Neural progenitor cell (in vitro differentiated cells): ENCODE data around the gene CD151. TPM values are rescaled to one million over a fixed set of nuclear protein-coding genes. Genes with fewer than 3 reads are reported as not detected.
A peak's percentile ranks its signal among the peaks of the same experiment; 100 is the strongest.

Experiments
- DNase-seq: peaks from one replicate; pipeline ENCODE4 v3.0.0-alpha.2; 2016; ENCODE audit warnings: low spot score
- H2AFZ ChIP-seq: fragments of 200-600 bp; sonication (generic); replicated peaks from 2 replicates; pipeline ENCODE4 v1.6.1; 2016; ENCODE audit warnings: antibody characterized with exemption
- H3F3A ChIP-seq: fragments of 200-600 bp; sonication (generic); 2 replicates; pipeline ENCODE4 v1.6.1; 2016; ENCODE audit warnings: antibody characterized with exemption, low read depth
- H3K27ac ChIP-seq: fragments of 200-600 bp; sonication (generic); 2 replicates; pipeline ENCODE4 v1.5.1; 2016; ENCODE audit warnings: mild to moderate bottlenecking
- H3K27me3 ChIP-seq: fragments of 200-600 bp; sonication (generic); 2 replicates; pipeline ENCODE4 v1.6.1; 2016; ENCODE audit warnings: mild to moderate bottlenecking, moderate library complexity
- H3K36me3 ChIP-seq: fragments of 200-600 bp; sonication (generic); 2 replicates; pipeline ENCODE4 v1.5.1; 2016
- H3K4me1 ChIP-seq: fragments of 200-600 bp; sonication (generic); 2 replicates; pipeline ENCODE4 v1.6.1; 2016; ENCODE audit warnings: mixed run types
- H3K4me2 ChIP-seq: fragments of 200-600 bp; sonication (generic); 2 replicates; pipeline ENCODE4 v1.6.1; 2016
- H3K4me3 ChIP-seq: fragments of 200-600 bp; sonication (generic); 2 replicates; pipeline ENCODE4 v1.5.1; 2016
- H3K79me2 ChIP-seq: fragments of 200-600 bp; sonication (generic); 2 replicates; pipeline ENCODE4 v1.6.1; 2016; ENCODE audit warnings: low read depth
- H3K9ac ChIP-seq: fragments of 200-600 bp; sonication (generic); 2 replicates; pipeline ENCODE4 v1.6.1; 2016
- H3K9me3 ChIP-seq: fragments of 200-600 bp; sonication (generic); 2 replicates; pipeline ENCODE4 v1.5.1; 2016; ENCODE audit warnings: low read depth
- H4K20me1 ChIP-seq: fragments of 200-600 bp; sonication (generic); 2 replicates; pipeline ENCODE4 v1.6.1; 2016; ENCODE audit warnings: low read depth
- H3K27ac Mint-ChIP-seq: 3 replicates; pipeline ENCODE4 v1.8.0; 2021; ENCODE audit warnings: mixed read lengths
- H3K27me3 Mint-ChIP-seq: 2 replicates; pipeline ENCODE4 v1.8.0; 2022; ENCODE audit warnings: low read depth, mild to moderate bottlenecking, inconsistent platforms, moderate library complexity, mixed read lengths; ENCODE audit not compliant: insufficient read depth
- H3K36me3 Mint-ChIP-seq: 3 replicates; pipeline ENCODE4 v1.8.0; 2021; ENCODE audit warnings: mixed read lengths
- H3K4me1 Mint-ChIP-seq: 3 replicates; pipeline ENCODE4 v1.8.0; 2021; ENCODE audit warnings: mixed read lengths
- H3K4me3 Mint-ChIP-seq: 3 replicates; pipeline ENCODE4 v1.8.0; 2021; ENCODE audit warnings: mild to moderate bottlenecking, moderate library complexity, mixed read lengths
- H3K9me3 Mint-ChIP-seq: 3 replicates; pipeline ENCODE4 v1.8.0; 2020; ENCODE audit warnings: mixed read lengths
- CTCF ChIP-seq: fragments of 200-600 bp; sonication (generic); IDR thresholded peaks from 2 replicates; pipeline ENCODE4 v1.5.1; 2017; ENCODE audit warnings: antibody characterized with exemption, mild to moderate bottlenecking
- EZH2 ChIP-seq: fragments of 200-600 bp; sonication (generic); IDR thresholded peaks from 2 replicates; pipeline ENCODE4 v1.6.1; 2017; ENCODE audit warnings: antibody characterized with exemption, mild to moderate bottlenecking, moderate library complexity
- EZH2phosphoT487 ChIP-seq: fragments of 200-600 bp; sonication (generic); IDR thresholded peaks from 2 replicates; pipeline ENCODE4 v1.6.1; 2017; ENCODE audit warnings: antibody characterized with exemption
- total RNA-seq: library from RNA; depleted of rRNA; stranded (reverse); fragments of >200 nt; gene quantifications from 2 replicates; pipeline ENCODE4 v1.2.3, GENCODE V29; 2015; ENCODE audit warnings: low replicate concordance

CD151 gene
- total RNA-seq, 1 donor from 2014 or later, result 37.4 TPM

- peaks cover 45% of the 10 kb centered on the region for H3F3A ChIP-seq
- Mint-ChIP-seq H3K27ac (no peak overlapping the region), H3K27me3 (peaks cover 27% of the 10 kb centered on the region), H3K36me3 (no peaks in the 10 kb centered on the region), H3K9me3 (no peaks in the 10 kb centered on the region), H3K4me3 (peak overlapping the region; percentile 85), H3K4me1 (peaks cover 31% of the 10 kb centered on the region)
- peaks cover 70% of the 10 kb centered on the region for H4K20me1 ChIP-seq
- H3K9ac ChIP-seq, result peak overlapping the region; percentile 56
- peak; percentile 67 for DNase-seq
- no peak for TF ChIP-seq EZH2phosphoT487
- TF ChIP-seq CTCF, result no peak
- TF ChIP-seq EZH2, result no peak
- H3K4me1 ChIP-seq, result peaks cover 40% of the 10 kb centered on the region
- peak overlapping the region; percentile 87 for H3K4me3 ChIP-seq
- no peaks in the 10 kb centered on the region for H3K36me3 ChIP-seq
- H3K27ac ChIP-seq, result no peak overlapping the region
- no peaks in the 10 kb centered on the region for H3K79me2 ChIP-seq
- H2AFZ ChIP-seq, result no peak overlapping the region
- peak overlapping the region; percentile 80 for H3K4me2 ChIP-seq
- H3K27me3 ChIP-seq, result peaks cover 42% of the 10 kb centered on the region
- H3K9me3 ChIP-seq, result no peaks in the 10 kb centered on the region
These were observed 501 bp downstream of the CD151 start for GRCh38 chr11:833114-833791.

- Histone ChIP-seq H4K20me1 (peaks cover 69% of the 10 kb centered on the region), H3K27me3 (peaks cover 36% of the 10 kb centered on the region), H3K4me1 (peaks cover 34% of the 10 kb centered on the region), H3K79me2 (no peaks in the 10 kb centered on the region), H3F3A (peaks cover 45% of the 10 kb centered on the region), H3K27ac (no peak overlapping the region), H3K4me3 (peak overlapping the region; percentile 87), H3K4me2 (peak overlapping the region; percentile 80), H2AFZ (no peak overlapping the region), H3K9ac (no peak overlapping the region), H3K36me3 (no peaks in the 10 kb centered on the region), H3K9me3 (no peaks in the 10 kb centered on the region)
- TF ChIP-seq CTCF (no peak), EZH2 (no peak), EZH2phosphoT487 (no peak)
- H3K4me1 Mint-ChIP-seq, result peaks cover 26% of the 10 kb centered on the region
- no peaks in the 10 kb centered on the region for H3K9me3 Mint-ChIP-seq
- peaks cover 25% of the 10 kb centered on the region for H3K27me3 Mint-ChIP-seq
- H3K4me3 Mint-ChIP-seq, result peak overlapping the region; percentile 85
- peaks cover 2% of the 10 kb centered on the region for H3K36me3 Mint-ChIP-seq
- DNase-seq, result no peak
- peak overlapping the region; percentile 63 for H3K27ac Mint-ChIP-seq
These were observed 1.1 kb downstream of the CD151 start for GRCh38 chr11:833849-834311.

DNA sequence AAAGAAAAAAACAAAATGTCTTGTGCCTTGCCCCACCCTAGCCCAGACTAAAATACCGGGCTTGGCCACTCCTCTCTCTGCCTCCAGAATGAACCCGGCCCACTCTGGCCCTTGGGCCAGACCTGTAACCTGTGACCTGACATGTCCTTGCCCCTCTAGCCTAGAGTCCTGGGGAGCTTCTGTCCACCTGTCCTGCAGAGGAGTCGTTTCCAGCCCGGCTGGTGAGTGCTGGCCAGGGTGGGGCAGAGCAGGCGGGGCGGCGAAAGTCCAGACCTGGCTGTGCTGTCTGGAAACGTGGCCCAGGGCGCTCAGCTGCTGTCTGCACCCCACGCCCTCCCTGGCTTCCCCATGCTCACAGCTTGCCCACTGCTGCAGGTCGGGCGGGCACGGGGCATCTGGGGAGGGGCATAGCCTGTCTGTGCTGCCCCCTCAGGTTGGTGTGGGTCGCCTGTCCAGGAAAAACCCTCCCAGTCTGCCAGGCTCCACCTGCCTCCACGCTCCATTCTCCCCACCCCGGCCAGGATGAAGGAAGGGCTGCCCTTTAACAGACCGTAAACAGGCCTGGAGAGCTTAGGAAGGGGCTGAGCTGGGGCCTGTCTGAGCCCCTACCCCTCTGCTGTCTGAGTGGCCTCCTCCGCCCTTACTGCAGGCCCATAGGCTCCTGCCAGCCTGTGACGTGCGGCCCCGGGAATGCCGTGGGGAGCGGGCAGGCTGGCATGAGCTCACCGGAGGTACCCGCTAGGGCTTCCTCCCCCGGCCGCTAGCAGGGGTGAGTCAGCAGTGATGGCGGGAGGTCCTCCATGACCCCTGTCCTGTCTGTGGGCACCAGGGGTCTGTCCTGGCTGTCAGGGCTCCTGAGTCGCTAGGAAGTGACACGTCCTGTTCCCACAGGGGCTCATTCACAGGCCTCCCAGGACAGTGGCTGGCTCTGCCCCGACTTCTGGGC lies 1.9 kb downstream of the CD151 start:
- Histone ChIP-seq H3F3A (peaks cover 38% of the 10 kb centered on the region), H3K79me2 (no peaks in the 10 kb centered on the region), H3K9me3 (no peaks in the 10 kb centered on the region), H3K9ac (no peak overlapping the region), H3K27ac (no peak overlapping the region), H3K36me3 (no peaks in the 10 kb centered on the region), H2AFZ (no peak overlapping the region), H3K27me3 (peaks cover 29% of the 10 kb centered on the region), H3K4me1 (peaks cover 26% of the 10 kb centered on the region), H3K4me3 (no peak overlapping the region), H3K4me2 (no peak overlapping the region), H4K20me1 (peaks cover 64% of the 10 kb centered on the region)
- peaks cover 21% of the 10 kb centered on the region for H3K27me3 Mint-ChIP-seq
- H3K27ac Mint-ChIP-seq, result peak overlapping the region; percentile 63
- H3K9me3 Mint-ChIP-seq, result no peaks in the 10 kb centered on the region
- peaks cover 18% of the 10 kb centered on the region for H3K4me1 Mint-ChIP-seq
- H3K4me3 Mint-ChIP-seq, result peak overlapping the region; percentile 85
- H3K36me3 Mint-ChIP-seq, result peaks cover 3% of the 10 kb centered on the region
- no peak for DNase-seq
- TF ChIP-seq CTCF (no peak), EZH2 (no peak), EZH2phosphoT487 (no peak)
